Calu3 (cell line): ENCODE results near the gene GCSAML. TPM values are rescaled to one million over a fixed set of nuclear protein-coding genes. Genes with fewer than 3 reads are reported as not detected.

Experiments used
- BruUV-seq: library from RNA; stranded (reverse); fragments of 400-500 nt; replicated peaks from 2 replicates; lab custom pipeline; 2021; lab: Mats Ljungman, UMichigan
- CTCF ChIA-PET: fragments of 300-600 bp; sonication (Branson Sonifier 250); formaldehyde crosslinking; loops from one replicate; lab custom pipeline; 2022; ENCODE audit warnings: antibody characterized with exemption; lab: Charles Lee
- DNase-seq: peaks from one replicate; pipeline ENCODE4 v3.0.0; 2022
- H3K27ac Mint-ChIP-seq: one replicate; pipeline ENCODE4 v1.8.0; 2022; ENCODE audit warnings: mixed read lengths; ENCODE audit not compliant: unreplicated experiment
- H3K27me3 Mint-ChIP-seq: one replicate; pipeline ENCODE4 v1.8.0; 2022; ENCODE audit warnings: mixed read lengths; ENCODE audit not compliant: unreplicated experiment
- H3K36me3 Mint-ChIP-seq: one replicate; pipeline ENCODE4 v1.8.0; 2022; ENCODE audit warnings: mild to moderate bottlenecking, moderate library complexity, mixed read lengths; ENCODE audit not compliant: insufficient read depth, unreplicated experiment
- H3K4me1 Mint-ChIP-seq: one replicate; pipeline ENCODE4 v1.8.0; 2022; ENCODE audit warnings: mild to moderate bottlenecking, low read depth, mixed read lengths; ENCODE audit not compliant: unreplicated experiment
- H3K4me3 Mint-ChIP-seq: one replicate; pipeline ENCODE4 v1.8.0; 2022; ENCODE audit warnings: mild to moderate bottlenecking, low read depth, moderate library complexity, mixed read lengths; ENCODE audit not compliant: unreplicated experiment
- H3K9me3 Mint-ChIP-seq: one replicate; pipeline ENCODE4 v1.8.0; 2022; ENCODE audit warnings: low read depth, mixed read lengths; ENCODE audit not compliant: unreplicated experiment
- intact Hi-C: fragments of 100-400 bp; cut with micrococcal nuclease; formaldehyde crosslinking; loops from one replicate; pipeline ENCODE4 v1.10.0; 2022; ENCODE audit not compliant: unreplicated experiment
- total RNA-seq: library from RNA; stranded (reverse); gene quantifications from 2 replicates; pipeline ENCODE4 v1.2.3, GENCODE V29; 2022
- TF ChIP-seq, protein P1 (sequence below): fragments of 200-600 bp; IDR thresholded peaks from one replicate; pipeline ENCODE4 v1.8.0; 2022; ENCODE audit warnings: antibody characterized with exemption; ENCODE audit not compliant: unreplicated experiment

GCSAML gene
- total RNA-seq, 1 experiment from 2014 or later: not detected

DNA sequence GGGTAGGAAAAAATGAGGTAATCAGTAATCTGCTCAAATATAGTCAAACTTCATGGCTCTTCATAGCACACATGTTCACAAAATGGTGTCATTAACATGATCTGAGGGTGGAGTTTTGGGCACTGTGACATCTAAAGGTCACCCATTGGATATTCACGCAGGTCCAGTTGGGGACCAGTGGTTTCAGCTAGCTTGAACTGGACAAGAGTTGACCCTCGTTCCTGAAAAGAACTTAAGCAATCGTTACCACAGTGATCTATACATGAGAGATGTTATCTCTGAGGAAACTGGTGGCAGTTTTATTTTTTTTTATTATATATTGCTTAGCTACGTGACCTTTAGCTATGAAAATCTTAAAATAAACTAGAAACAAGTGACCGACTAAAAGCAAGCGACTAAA lies 9.7 kb upstream of the GCSAML start:
- no peak for DNase-seq
- Mint-ChIP-seq H3K9me3 (peaks cover 23% of the 10 kb centered on the region), H3K27me3 (no peaks in the 10 kb centered on the region), H3K4me1 (no peaks in the 10 kb centered on the region), H3K36me3 (no peaks in the 10 kb centered on the region), H3K27ac (no peak overlapping the region), H3K4me3 (no peak overlapping the region)
- CTCF ChIA-PET: no interaction called here
- intact Hi-C loops: no loop called here
- BruUV-seq: no TSS peak
- TF ChIP-seq, protein P1, sequence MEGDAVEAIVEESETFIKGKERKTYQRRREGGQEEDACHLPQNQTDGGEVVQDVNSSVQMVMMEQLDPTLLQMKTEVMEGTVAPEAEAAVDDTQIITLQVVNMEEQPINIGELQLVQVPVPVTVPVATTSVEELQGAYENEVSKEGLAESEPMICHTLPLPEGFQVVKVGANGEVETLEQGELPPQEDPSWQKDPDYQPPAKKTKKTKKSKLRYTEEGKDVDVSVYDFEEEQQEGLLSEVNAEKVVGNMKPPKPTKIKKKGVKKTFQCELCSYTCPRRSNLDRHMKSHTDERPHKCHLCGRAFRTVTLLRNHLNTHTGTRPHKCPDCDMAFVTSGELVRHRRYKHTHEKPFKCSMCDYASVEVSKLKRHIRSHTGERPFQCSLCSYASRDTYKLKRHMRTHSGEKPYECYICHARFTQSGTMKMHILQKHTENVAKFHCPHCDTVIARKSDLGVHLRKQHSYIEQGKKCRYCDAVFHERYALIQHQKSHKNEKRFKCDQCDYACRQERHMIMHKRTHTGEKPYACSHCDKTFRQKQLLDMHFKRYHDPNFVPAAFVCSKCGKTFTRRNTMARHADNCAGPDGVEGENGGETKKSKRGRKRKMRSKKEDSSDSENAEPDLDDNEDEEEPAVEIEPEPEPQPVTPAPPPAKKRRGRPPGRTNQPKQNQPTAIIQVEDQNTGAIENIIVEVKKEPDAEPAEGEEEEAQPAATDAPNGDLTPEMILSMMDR: no peak

DNA sequence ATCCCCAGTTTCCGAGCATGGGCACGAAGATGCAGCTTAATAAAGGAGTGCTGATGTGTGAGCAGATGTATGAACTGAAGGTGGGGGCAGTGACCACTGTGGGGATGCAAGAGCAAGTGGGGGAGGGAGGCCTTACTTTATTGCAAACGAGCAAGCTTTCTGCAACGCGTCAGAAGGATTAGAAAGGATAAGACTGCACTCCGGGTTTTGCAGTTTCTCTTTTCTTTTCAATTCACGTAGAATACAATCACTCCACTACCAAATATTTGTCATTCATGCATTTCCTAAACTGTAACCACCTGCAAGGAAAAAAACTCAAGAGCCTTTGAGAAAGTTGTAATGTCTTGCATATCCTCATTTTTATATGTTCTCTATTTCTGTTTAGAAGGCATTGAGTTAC lies 8.4 kb upstream of the GCSAML start:
- Mint-ChIP-seq H3K9me3 (peaks cover 19% of the 10 kb centered on the region), H3K27ac (no peak overlapping the region), H3K4me3 (no peak overlapping the region), H3K27me3 (no peaks in the 10 kb centered on the region), H3K4me1 (no peaks in the 10 kb centered on the region), H3K36me3 (no peaks in the 10 kb centered on the region)
- CTCF ChIA-PET: interaction anchor here (0.5 kb wide), 1 partner anchor 778 kb away, joined by 3 read pairs; no protein-coding TSS in a partner anchor
- DNase-seq: no peak
- TF ChIP-seq, protein P1: no peak
- intact Hi-C loops: no loop called here
- BruUV-seq: no TSS peak

DNA sequence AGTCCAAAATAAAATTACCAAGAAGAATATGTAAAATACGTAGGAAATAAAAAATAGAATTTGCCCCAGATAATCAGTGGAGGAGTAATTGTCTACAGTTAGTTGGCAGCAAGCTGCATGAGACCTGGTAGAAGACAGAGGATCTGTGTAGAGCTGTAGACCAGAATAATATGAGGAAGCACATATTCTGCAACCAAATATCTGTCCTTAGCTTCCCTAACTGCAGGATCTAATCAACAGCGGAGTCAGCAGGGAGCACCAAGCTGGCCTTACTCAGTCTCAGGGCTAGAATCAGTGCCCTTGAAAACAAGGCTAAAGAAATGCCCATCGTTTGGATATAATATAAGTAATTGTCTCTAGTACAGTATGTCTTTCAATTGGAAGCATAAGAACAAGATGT lies 6.1 kb upstream of the GCSAML start:
- TF ChIP-seq, protein P1: no peak
- H3K9me3 Mint-ChIP-seq: peaks cover 17% of the 10 kb centered on the region
- H3K27me3 Mint-ChIP-seq: no peaks in the 10 kb centered on the region
- H3K4me3 Mint-ChIP-seq: no peak overlapping the region
- no peak overlapping the region for H3K27ac Mint-ChIP-seq
- CTCF ChIA-PET: no interaction called here
- no peaks in the 10 kb centered on the region for H3K4me1 Mint-ChIP-seq
- no peaks in the 10 kb centered on the region for H3K36me3 Mint-ChIP-seq
- no TSS peak for BruUV-seq
- DNase-seq: no peak
- intact Hi-C loops: no loop called here

DNA sequence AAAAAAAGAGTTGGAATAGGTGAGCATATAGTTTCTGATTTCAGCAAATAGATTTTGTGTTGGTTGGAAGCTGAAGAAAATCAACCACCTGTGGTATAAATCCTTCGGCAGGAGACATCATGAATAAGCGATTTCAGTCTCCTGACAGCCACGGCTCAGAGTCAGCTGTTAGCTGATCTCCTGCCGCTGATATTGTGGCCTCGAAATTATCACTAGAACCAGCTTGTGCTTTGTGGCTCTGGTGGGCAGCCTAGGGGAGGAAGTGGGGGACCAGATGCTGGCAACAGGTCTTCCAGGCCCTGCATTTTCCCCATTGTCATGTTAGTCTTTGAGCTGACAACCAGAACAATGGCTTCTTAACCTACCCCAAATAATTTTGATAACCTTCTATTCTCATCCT lies 842 bp upstream of the GCSAML start:
- Mint-ChIP-seq H3K36me3 (no peaks in the 10 kb centered on the region), H3K4me1 (no peaks in the 10 kb centered on the region), H3K27me3 (no peaks in the 10 kb centered on the region), H3K27ac (no peak overlapping the region), H3K9me3 (peaks cover 25% of the 10 kb centered on the region), H3K4me3 (no peak overlapping the region)
- TF ChIP-seq, protein P1: no peak
- BruUV-seq: no TSS peak
- intact Hi-C loops: no loop called here
- DNase-seq: no peak
- CTCF ChIA-PET: no interaction called here
